OCI-LY7 (cell line): Measurements from ENCODE around the gene FLAD1.

Experiments used
- EZH2phosphoT487 ChIP-seq: fragments of 200-600 bp; sonication (generic); IDR thresholded peaks from 2 replicates; pipeline ENCODE4 v1.6.1; 2018; ENCODE audit warnings: low read depth, borderline replicate concordance, mild to moderate bottlenecking, mixed run types, antibody characterized with exemption, low read length, moderate library complexity, mixed read lengths
- TF ChIP-seq, protein P1 (sequence below): fragments of 200-600 bp; sonication (generic); conservative IDR thresholded peaks from 2 replicates; pipeline ENCODE4 v1.5.1; 2014; ENCODE audit warnings: mild to moderate bottlenecking, antibody characterized with exemption, low read length, moderate library complexity, mixed read lengths

DNA sequence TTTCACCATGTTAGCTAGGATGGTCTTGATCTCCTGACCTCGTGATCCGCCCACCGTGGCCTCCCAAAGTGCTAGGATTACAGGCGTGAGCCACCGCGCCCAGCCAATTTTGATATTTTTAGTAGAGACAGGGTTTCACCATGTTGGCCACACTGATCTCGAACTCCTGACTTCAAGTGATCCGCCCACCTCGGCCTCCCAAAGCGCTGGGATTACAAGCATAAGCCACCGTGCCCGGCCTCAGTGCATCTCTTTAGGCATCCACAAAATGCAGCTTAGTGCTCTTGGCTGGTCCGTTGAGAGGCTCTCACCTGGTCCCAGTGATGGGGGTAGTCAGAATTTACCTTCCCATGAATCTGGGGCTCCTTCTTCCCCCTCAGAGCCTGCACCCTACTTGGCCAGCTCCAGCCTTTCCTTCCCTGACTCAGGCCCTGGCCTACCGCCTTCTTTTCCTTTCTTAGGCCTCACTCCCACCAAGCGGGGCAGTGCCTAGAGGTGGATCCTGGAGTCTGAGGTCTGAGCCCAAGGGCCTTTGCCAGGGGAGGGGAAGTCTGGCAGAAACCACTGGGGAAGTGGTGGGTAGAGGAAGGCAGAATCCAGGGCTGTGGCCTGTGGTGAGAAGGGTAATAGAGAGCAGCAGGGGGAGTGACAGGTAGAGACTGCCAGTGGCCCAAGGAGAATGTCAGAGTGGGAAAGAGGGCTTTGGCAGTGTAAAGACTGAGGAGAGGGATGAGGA is 14.0 kb downstream of the FLAD1 start:
- TF ChIP-seq, protein P1, sequence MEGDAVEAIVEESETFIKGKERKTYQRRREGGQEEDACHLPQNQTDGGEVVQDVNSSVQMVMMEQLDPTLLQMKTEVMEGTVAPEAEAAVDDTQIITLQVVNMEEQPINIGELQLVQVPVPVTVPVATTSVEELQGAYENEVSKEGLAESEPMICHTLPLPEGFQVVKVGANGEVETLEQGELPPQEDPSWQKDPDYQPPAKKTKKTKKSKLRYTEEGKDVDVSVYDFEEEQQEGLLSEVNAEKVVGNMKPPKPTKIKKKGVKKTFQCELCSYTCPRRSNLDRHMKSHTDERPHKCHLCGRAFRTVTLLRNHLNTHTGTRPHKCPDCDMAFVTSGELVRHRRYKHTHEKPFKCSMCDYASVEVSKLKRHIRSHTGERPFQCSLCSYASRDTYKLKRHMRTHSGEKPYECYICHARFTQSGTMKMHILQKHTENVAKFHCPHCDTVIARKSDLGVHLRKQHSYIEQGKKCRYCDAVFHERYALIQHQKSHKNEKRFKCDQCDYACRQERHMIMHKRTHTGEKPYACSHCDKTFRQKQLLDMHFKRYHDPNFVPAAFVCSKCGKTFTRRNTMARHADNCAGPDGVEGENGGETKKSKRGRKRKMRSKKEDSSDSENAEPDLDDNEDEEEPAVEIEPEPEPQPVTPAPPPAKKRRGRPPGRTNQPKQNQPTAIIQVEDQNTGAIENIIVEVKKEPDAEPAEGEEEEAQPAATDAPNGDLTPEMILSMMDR, result no peak
- TF ChIP-seq EZH2phosphoT487, result no peak
